HL-60 (cell line): ENCODE results near the gene TNNT1.

Source experiments
- CTCF ChIP-seq: IDR thresholded peaks from one replicate; pipeline ENCODE4 v1.5.1; 2011; ENCODE audit warnings: low read length, control low read depth, inconsistent platforms; ENCODE audit not compliant: insufficient read depth
- POLR2AphosphoS5 ChIP-seq: IDR thresholded peaks from 2 replicates; pipeline ENCODE4 v1.6.1; 2012; ENCODE audit warnings: low read depth
- REST ChIP-seq: IDR thresholded peaks from 2 replicates; pipeline ENCODE4 v1.6.1; 2012; ENCODE audit warnings: low read depth; ENCODE audit not compliant: insufficient replicate concordance

GRCh38 chr19:55089342-55089944 lies 59.6 kb downstream of the TNNT1 start:
- no peak for TF ChIP-seq REST
- no peak for TF ChIP-seq CTCF
- TF ChIP-seq POLR2AphosphoS5, result no peak
